Measurements from ENCODE around the gene CNTNAP2. TPM values are rescaled to one million over a fixed set of nuclear protein-coding genes. Genes with fewer than 3 reads are reported as not detected.

Gene CNTNAP2
- total RNA-seq, 1 donor from 2014 or later, result 2.0 TPM

GRCh38 chr7:148466120-148466519 is 2349.5 kb downstream of the CNTNAP2 start:
- no peak for ATAC-seq

GRCh38 chr7:148468700-148469098 is 2352.1 kb downstream of the CNTNAP2 start:
- ATAC-seq, result no peak
- no peak for DNase-seq (ENCODE audit: low spot score)

More at GRCh38 chr7:148466120-148466519, 2349.5 kb downstream of the CNTNAP2 start:
- no peak for DNase-seq (ENCODE audit: low spot score)

All from left lobe of liver (tissue), 2 donors.